ENCODE measurements around the gene KRTAP4-8.

GRCh38 chr17:41060052-41060604 is 37.8 kb downstream of the KRTAP4-8 start, which contains the start of gene KRTAP2-3:
- no peak for TF ChIP-seq CTCF (IDR thresholded peaks at IDR 0.05; ENCODE audit: low read depth, low read length, missing input control)
- TF ChIP-seq FOXA2 (IDR thresholded peaks at IDR 0.05) = no peak
- TF ChIP-seq TAF1 (conservative IDR thresholded peaks at IDR 0.05) = no peak
- no peak for TF ChIP-seq FOXA1 (IDR thresholded peaks at IDR 0.05)
- TF ChIP-seq MAX (IDR thresholded peaks at IDR 0.05) = no peak
- TF ChIP-seq RAD21 (IDR thresholded peaks at IDR 0.05) = no peak
- no peak for TF ChIP-seq ZBTB33 (IDR thresholded peaks at IDR 0.05)
- no peak for TF ChIP-seq RXRA (IDR thresholded peaks at IDR 0.05)
- no peak for TF ChIP-seq NR2F2 (IDR thresholded peaks at IDR 0.05)
